ENCODE measurements around the gene POLR2H. TPM values are rescaled to one million over a fixed set of nuclear protein-coding genes. Genes with fewer than 3 reads are reported as not detected.

POLR2H gene
- total RNA-seq, 2 donors from 2014 or later = 28.6 to 38.3 TPM

GRCh38 chr3:184325715-184326369 is 35.7 kb upstream of the POLR2H start:
- no peaks in the 10 kb centered on the region for H3K9me3 ChIP-seq (ENCODE audit: control insufficient read depth, low read length, poor library complexity, severe bottlenecking)
- Mint-ChIP-seq H3K36me3 (ENCODE audit: low read depth) (peaks cover 27% of the 10 kb centered on the region), H3K27ac (no peak overlapping the region), H3K27me3 (no peaks in the 10 kb centered on the region), H3K4me1 (peaks cover 13% of the 10 kb centered on the region), H3K4me3 (peak overlapping the region; percentile 56)
- no peak for ATAC-seq
- DNase-seq = no peak

- no peaks in the 10 kb centered on the region for H3K27me3 Mint-ChIP-seq
- H3K27ac Mint-ChIP-seq = peak overlapping the region; percentile 37
Measured at GRCh38 chr3:184327171-184327570, 34.3 kb upstream of the POLR2H start.

GRCh38 chr3:184328516-184328915 is 33.0 kb upstream of the POLR2H start:
- ATAC-seq = no peak
- Mint-ChIP-seq H3K4me3 (no peak overlapping the region), H3K4me1 (peaks cover 26% of the 10 kb centered on the region), H3K36me3 (ENCODE audit: low read depth) (peaks cover 31% of the 10 kb centered on the region), H3K27me3 (no peaks in the 10 kb centered on the region), H3K27ac (peak overlapping the region; percentile 84)
- H3K9me3 ChIP-seq (ENCODE audit: control insufficient read depth, low read length, poor library complexity, severe bottlenecking) = no peaks in the 10 kb centered on the region
- DNase-seq = no peak

More at GRCh38 chr3:184327171-184327570, 34.3 kb upstream of the POLR2H start:
- H3K4me3 Mint-ChIP-seq = peak overlapping the region; percentile 62
- ATAC-seq = no peak
- no peak for DNase-seq
- H3K4me1 Mint-ChIP-seq = peaks cover 13% of the 10 kb centered on the region
- H3K36me3 Mint-ChIP-seq (ENCODE audit: low read depth) = peaks cover 24% of the 10 kb centered on the region
- no peaks in the 10 kb centered on the region for H3K9me3 ChIP-seq (ENCODE audit: control insufficient read depth, low read length, poor library complexity, severe bottlenecking)

- H3K4me3 Mint-ChIP-seq = peak overlapping the region; percentile 25
- ATAC-seq (no peak), DNase-seq (no peak)
- H3K4me1 Mint-ChIP-seq = peaks cover 39% of the 10 kb centered on the region
- no peaks in the 10 kb centered on the region for H3K9me3 ChIP-seq (ENCODE audit: control insufficient read depth, low read length, poor library complexity, severe bottlenecking)
- H3K27me3 Mint-ChIP-seq = peaks cover 4% of the 10 kb centered on the region
- peaks cover 26% of the 10 kb centered on the region for H3K36me3 Mint-ChIP-seq (ENCODE audit: low read depth)
- H3K27ac Mint-ChIP-seq = peak overlapping the region; percentile 95
Measured at GRCh38 chr3:184332370-184333090, 29.0 kb upstream of the POLR2H start.

- no peak for DNase-seq
- no peaks in the 10 kb centered on the region for H3K9me3 ChIP-seq (ENCODE audit: control insufficient read depth, low read length, poor library complexity, severe bottlenecking)
- Mint-ChIP-seq H3K27ac (peak overlapping the region; percentile 95), H3K27me3 (peaks cover 7% of the 10 kb centered on the region), H3K36me3 (ENCODE audit: low read depth) (peaks cover 29% of the 10 kb centered on the region), H3K4me1 (peaks cover 44% of the 10 kb centered on the region), H3K4me3 (peak overlapping the region; percentile 59)
- no peak for ATAC-seq
Measured at GRCh38 chr3:184333190-184333589, 28.3 kb upstream of the POLR2H start.

GRCh38 chr3:184333700-184334099 is 27.8 kb upstream of the POLR2H start:
- peak overlapping the region; percentile 95 for H3K27ac Mint-ChIP-seq
- peaks cover 7% of the 10 kb centered on the region for H3K27me3 Mint-ChIP-seq
- H3K4me3 Mint-ChIP-seq = peak overlapping the region; percentile 59
- peaks cover 26% of the 10 kb centered on the region for H3K36me3 Mint-ChIP-seq (ENCODE audit: low read depth)
- ATAC-seq (no peak), DNase-seq (no peak)
- H3K9me3 ChIP-seq (ENCODE audit: control insufficient read depth, low read length, poor library complexity, severe bottlenecking) = no peaks in the 10 kb centered on the region
- H3K4me1 Mint-ChIP-seq = peaks cover 44% of the 10 kb centered on the region

GRCh38 chr3:184334470-184335158 is 26.9 kb upstream of the POLR2H start:
- no peaks in the 10 kb centered on the region for H3K9me3 ChIP-seq (ENCODE audit: control insufficient read depth, low read length, poor library complexity, severe bottlenecking)
- Mint-ChIP-seq H3K4me3 (peak overlapping the region; percentile 77), H3K27me3 (peaks cover 7% of the 10 kb centered on the region), H3K27ac (peak overlapping the region; percentile 95), H3K36me3 (ENCODE audit: low read depth) (peaks cover 20% of the 10 kb centered on the region), H3K4me1 (peaks cover 46% of the 10 kb centered on the region)
- peak in 1 of 3 donors; percentile 22 for DNase-seq
- peak; percentile 33 for ATAC-seq

- H3K4me1 Mint-ChIP-seq = peaks cover 45% of the 10 kb centered on the region
- H3K4me3 Mint-ChIP-seq = peak overlapping the region; percentile 93
- peaks cover 19% of the 10 kb centered on the region for H3K36me3 Mint-ChIP-seq (ENCODE audit: low read depth)
- H3K9me3 ChIP-seq (ENCODE audit: control insufficient read depth, low read length, poor library complexity, severe bottlenecking) = no peaks in the 10 kb centered on the region
- peak; percentile 5 for ATAC-seq
- H3K27me3 Mint-ChIP-seq = peaks cover 7% of the 10 kb centered on the region
- peak overlapping the region; percentile 95 for H3K27ac Mint-ChIP-seq
- DNase-seq = no peak
Measured at GRCh38 chr3:184335291-184335660, 26.2 kb upstream of the POLR2H start.

GRCh38 chr3:184335661-184336546 is 25.6 kb upstream of the POLR2H start:
- ATAC-seq (peak; percentile 80), DNase-seq (peak; percentile 82 to 89 (median 84))
- Mint-ChIP-seq H3K4me1 (peaks cover 51% of the 10 kb centered on the region), H3K4me3 (peak overlapping the region; percentile 93), H3K27ac (peak overlapping the region; percentile 95), H3K27me3 (peaks cover 7% of the 10 kb centered on the region), H3K36me3 (ENCODE audit: low read depth) (peaks cover 19% of the 10 kb centered on the region)
- H3K9me3 ChIP-seq (ENCODE audit: control insufficient read depth, low read length, poor library complexity, severe bottlenecking) = no peaks in the 10 kb centered on the region

GRCh38 chr3:184336547-184337398 is 24.7 kb upstream of the POLR2H start:
- H3K4me3 Mint-ChIP-seq = peak overlapping the region; percentile 93
- peaks cover 54% of the 10 kb centered on the region for H3K4me1 Mint-ChIP-seq
- H3K9me3 ChIP-seq (ENCODE audit: control insufficient read depth, low read length, poor library complexity, severe bottlenecking) = no peaks in the 10 kb centered on the region
- H3K27ac Mint-ChIP-seq = peak overlapping the region; percentile 95
- H3K36me3 Mint-ChIP-seq (ENCODE audit: low read depth) = peaks cover 19% of the 10 kb centered on the region
- no peak for ATAC-seq
- peaks cover 7% of the 10 kb centered on the region for H3K27me3 Mint-ChIP-seq
- DNase-seq = no peak

- Mint-ChIP-seq H3K27me3 (peaks cover 7% of the 10 kb centered on the region), H3K4me1 (peaks cover 52% of the 10 kb centered on the region), H3K4me3 (peak within 1 kb of the TSS; percentile 93), H3K36me3 (ENCODE audit: low read depth) (peaks cover 19% of the 10 kb centered on the region), H3K27ac (peak within 1 kb of the TSS; percentile 95)
- ATAC-seq (no peak), DNase-seq (no peak)
- no peaks in the 10 kb centered on the region for H3K9me3 ChIP-seq (ENCODE audit: control insufficient read depth, low read length, poor library complexity, severe bottlenecking)
Measured at GRCh38 chr3:184337399-184337714, 24.2 kb upstream of the POLR2H start, which contains the start of gene FAM131A. Gene FAM131A, plus strand, starts transcription at chr3:184337600. Its CDS starts 31 bp downstream, at chr3:184337631.

- Mint-ChIP-seq H3K27me3 (peaks cover 7% of the 10 kb centered on the region), H3K36me3 (ENCODE audit: low read depth) (peaks cover 13% of the 10 kb centered on the region), H3K4me3 (peak overlapping the region; percentile 93), H3K27ac (peak overlapping the region; percentile 95), H3K4me1 (peaks cover 45% of the 10 kb centered on the region)
- DNase-seq (no peak), ATAC-seq (no peak)
- H3K9me3 ChIP-seq (ENCODE audit: control insufficient read depth, low read length, poor library complexity, severe bottlenecking) = no peaks in the 10 kb centered on the region
Measured at GRCh38 chr3:184337981-184338380, 23.5 kb upstream of the POLR2H start.

Data from T-helper 17 cell (primary cell).